ENCODE measurements around the gene BCL2. TPM values are rescaled to one million over a fixed set of nuclear protein-coding genes. Genes with fewer than 3 reads are reported as not detected.

Gene BCL2
- total and polyA plus RNA-seq, 9 donors = 13.7 to 43.9 (median 35.7) TPM

DNA sequence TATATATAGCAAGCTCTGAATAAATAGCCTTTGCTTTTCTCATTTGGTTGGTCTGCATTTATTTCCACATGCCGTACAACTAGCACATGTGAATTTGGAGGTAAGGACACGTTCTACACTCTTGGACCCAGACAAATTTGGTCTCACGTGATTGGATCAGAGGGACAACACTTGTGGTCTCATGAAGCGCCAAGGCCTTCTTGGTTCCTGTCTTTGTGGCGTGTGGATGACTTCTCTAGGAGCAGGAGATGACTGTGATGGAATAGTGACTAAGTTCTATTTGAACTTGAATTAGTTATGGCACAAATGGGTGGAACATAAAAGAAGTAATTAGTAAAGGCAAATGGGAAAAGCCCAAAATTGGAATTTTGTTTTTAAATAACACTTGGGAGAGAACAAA lies 206.9 kb downstream of the BCL2 start:
- no peak overlapping the region for H3K27ac ChIP-seq
- 81 to 84% (median 81%) methylated on average over 5 of the region's 5 CpGs for WGBS, 3 donors
- intact Hi-C loops (cut with DNase I) = loop anchor here in 1 of 4 donors (10.0 kb wide), 1 partner anchor 322 kb away; no protein-coding TSS in a partner anchor
- no peaks in the 10 kb centered on the region for H3K27me3 ChIP-seq
- H3K4me3 ChIP-seq = no peak overlapping the region
- peaks cover 2% of the 10 kb centered on the region for H3K4me1 ChIP-seq (ENCODE audit: insufficient read depth)
- TF ChIP-seq, protein P1, sequence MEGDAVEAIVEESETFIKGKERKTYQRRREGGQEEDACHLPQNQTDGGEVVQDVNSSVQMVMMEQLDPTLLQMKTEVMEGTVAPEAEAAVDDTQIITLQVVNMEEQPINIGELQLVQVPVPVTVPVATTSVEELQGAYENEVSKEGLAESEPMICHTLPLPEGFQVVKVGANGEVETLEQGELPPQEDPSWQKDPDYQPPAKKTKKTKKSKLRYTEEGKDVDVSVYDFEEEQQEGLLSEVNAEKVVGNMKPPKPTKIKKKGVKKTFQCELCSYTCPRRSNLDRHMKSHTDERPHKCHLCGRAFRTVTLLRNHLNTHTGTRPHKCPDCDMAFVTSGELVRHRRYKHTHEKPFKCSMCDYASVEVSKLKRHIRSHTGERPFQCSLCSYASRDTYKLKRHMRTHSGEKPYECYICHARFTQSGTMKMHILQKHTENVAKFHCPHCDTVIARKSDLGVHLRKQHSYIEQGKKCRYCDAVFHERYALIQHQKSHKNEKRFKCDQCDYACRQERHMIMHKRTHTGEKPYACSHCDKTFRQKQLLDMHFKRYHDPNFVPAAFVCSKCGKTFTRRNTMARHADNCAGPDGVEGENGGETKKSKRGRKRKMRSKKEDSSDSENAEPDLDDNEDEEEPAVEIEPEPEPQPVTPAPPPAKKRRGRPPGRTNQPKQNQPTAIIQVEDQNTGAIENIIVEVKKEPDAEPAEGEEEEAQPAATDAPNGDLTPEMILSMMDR (IDR thresholded peaks at IDR 0.05) = no peak
- TF ChIP-seq POLR2A (IDR thresholded peaks at IDR 0.05) (no peak), EP300 (IDR thresholded peaks at IDR 0.05) (no peak)
- no peaks in the 10 kb centered on the region for H3K9me3 ChIP-seq
- no peak for DNase-seq
- H3K36me3 ChIP-seq = no peaks in the 10 kb centered on the region

DNA sequence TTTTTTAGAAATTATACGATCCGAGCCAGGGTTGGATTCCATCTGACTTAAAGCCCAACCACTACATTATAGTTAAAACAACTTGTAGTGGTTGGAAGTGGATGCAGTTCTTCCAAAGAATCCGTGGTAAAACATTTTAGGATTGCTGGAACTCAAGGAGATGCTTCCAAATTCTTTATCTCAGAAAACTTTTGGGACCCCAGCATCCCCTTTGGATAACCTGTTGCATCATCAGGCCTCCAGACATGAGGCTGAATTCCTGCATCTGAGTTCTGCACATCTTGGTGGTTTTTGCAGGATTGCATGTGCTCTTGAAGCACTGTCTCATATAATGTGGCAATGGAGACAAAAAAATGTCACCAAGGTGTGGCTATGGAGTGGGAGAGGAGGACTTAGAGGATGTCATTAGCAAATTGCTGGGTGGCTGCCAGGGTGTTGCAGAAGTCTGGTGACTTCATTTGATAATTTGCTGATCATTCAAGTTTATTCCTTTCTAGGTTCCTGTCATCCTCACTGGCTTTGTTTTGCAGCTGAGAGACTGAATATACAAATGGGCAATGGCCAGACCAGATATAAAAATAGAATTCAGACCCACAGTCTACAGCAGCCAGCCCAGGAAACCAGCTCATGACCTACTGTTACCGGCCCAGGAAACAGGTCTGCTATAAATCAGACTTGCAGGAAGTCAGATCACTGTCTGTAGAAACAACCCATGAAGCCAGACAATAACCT lies 207.7 kb downstream of the BCL2 start:
- Histone ChIP-seq H3K9me3 (no peaks in the 10 kb centered on the region), H3K36me3 (no peaks in the 10 kb centered on the region), H3K4me1 (ENCODE audit: insufficient read depth) (peaks cover 2% of the 10 kb centered on the region), H3K27me3 (no peaks in the 10 kb centered on the region), H3K27ac (no peak overlapping the region), H3K4me3 (no peak overlapping the region)
- TF ChIP-seq POLR2A (IDR thresholded peaks at IDR 0.05) = no peak
- no peak for TF ChIP-seq EP300 (IDR thresholded peaks at IDR 0.05)
- TF ChIP-seq, protein P1 (IDR thresholded peaks at IDR 0.05) = no peak
- intact Hi-C loops (cut with DNase I) = loop anchor here in 1 of 4 donors (10.0 kb wide), 1 partner anchor 323 kb away; no protein-coding TSS in a partner anchor
- DNase-seq = no peak
- 9 to 14% (median 11%) methylated on average over 4 of the region's 4 CpGs for WGBS, 3 donors

DNA sequence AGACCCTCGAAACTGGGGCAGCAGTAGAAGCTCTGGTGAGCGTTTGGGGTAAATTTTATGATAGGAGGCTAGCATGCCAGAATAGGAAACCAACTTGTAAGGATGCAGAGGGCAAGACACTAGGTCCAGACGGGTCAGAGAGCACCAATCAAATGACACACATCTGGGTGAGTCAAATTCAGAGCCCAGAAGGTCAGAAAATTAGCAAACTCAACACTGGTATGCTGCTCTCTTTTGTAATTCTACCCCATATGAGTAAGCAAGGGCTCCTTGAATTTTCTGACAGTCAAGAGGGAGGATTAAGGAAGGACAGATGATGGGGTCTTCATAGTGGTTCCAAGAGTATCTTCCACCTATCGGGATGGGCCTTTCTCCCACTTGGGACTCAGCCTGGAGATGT lies 209.8 kb downstream of the BCL2 start:
- DNase-seq = no peak
- Histone ChIP-seq H3K9me3 (no peaks in the 10 kb centered on the region), H3K4me1 (ENCODE audit: insufficient read depth) (peaks cover 2% of the 10 kb centered on the region), H3K27me3 (no peaks in the 10 kb centered on the region), H3K27ac (no peak overlapping the region), H3K36me3 (no peaks in the 10 kb centered on the region), H3K4me3 (no peak overlapping the region)
- WGBS, 3 donors = 89 to 92% (median 92%) methylated on average over 4 of the region's 4 CpGs
- intact Hi-C loops (cut with DNase I) = loop anchor here in 1 of 4 donors (10.0 kb wide), 1 partner anchor 325 kb away; no protein-coding TSS in a partner anchor
- TF ChIP-seq, protein P1 (IDR thresholded peaks at IDR 0.05) = no peak
- no peak for TF ChIP-seq POLR2A (IDR thresholded peaks at IDR 0.05)

DNA sequence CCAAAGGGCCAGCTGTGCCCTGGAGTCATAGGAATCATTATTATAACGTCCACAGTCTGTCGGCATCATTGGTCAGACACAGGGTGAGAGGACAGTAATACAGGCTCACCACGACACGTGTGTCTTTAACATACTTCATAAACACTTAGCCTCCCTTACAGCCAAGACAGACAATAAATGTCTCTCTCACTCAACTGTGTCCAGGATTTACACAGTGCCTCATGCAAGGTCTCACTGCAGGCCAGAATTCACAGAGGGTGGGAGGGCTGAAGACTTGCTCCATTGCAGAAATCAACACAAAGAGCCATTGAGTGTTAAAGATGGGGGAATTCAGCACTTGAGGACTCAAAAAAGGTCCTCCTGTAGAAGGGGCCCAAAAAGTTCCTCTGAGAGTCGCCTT lies 210.5 kb downstream of the BCL2 start:
- no peak overlapping the region for H3K4me3 ChIP-seq
- TF ChIP-seq POLR2A (IDR thresholded peaks at IDR 0.05) = no peak
- TF ChIP-seq EP300 (IDR thresholded peaks at IDR 0.05) = no peak
- TF ChIP-seq, protein P1 (IDR thresholded peaks at IDR 0.05) = no peak
- H3K27ac ChIP-seq = no peak overlapping the region
- intact Hi-C loops (cut with DNase I) = no loop called here
- H3K36me3 ChIP-seq = no peaks in the 10 kb centered on the region
- no peak for DNase-seq
- H3K9me3 ChIP-seq = no peaks in the 10 kb centered on the region
- no peaks in the 10 kb centered on the region for H3K27me3 ChIP-seq
- H3K4me1 ChIP-seq (ENCODE audit: insufficient read depth) = peaks cover 2% of the 10 kb centered on the region
- 74 to 82% (median 78%) methylated on average over 5 of the region's 5 CpGs for WGBS, 3 donors

Data from ovary (tissue), 9 donors.